ENCODE data around the gene TLK2.
A peak's percentile ranks its signal among the peaks of the same experiment; 100 is the strongest.
"Not testable (repeated sequence)": the region's sequence is repeated elsewhere in the genome, so short reads cannot be mapped to it uniquely, and the experiment has no call there.

TLK2 gene

GRCh38 chr17:62478424-62478879 lies at the start of gene TLK2:
Gene TLK2, plus strand, starts transcription at chr17:62478825. Its CDS starts 2,301 bp downstream, at chr17:62481126.
- peak; percentile 79 for DNase-seq

GRCh38 chr17:62435251-62435650 lies 43.4 kb upstream of the TLK2 start:
- DNase-seq = not testable (repeated sequence)

- DNase-seq = not testable (repeated sequence)
These were observed 37.4 kb upstream of the TLK2 start for GRCh38 chr17:62441181-62441580.

- DNase-seq = no peak
These were observed 34.6 kb upstream of the TLK2 start for GRCh38 chr17:62444063-62444462.

- not testable (repeated sequence) for DNase-seq
These were observed 32.8 kb upstream of the TLK2 start for GRCh38 chr17:62445791-62446190.

GRCh38 chr17:62452195-62452594 lies 26.4 kb upstream of the TLK2 start:
- not testable (repeated sequence) for DNase-seq

- not testable (repeated sequence) for DNase-seq
These were observed 25.6 kb upstream of the TLK2 start for GRCh38 chr17:62453041-62453440.

- not testable (repeated sequence) for DNase-seq
These were observed 25.0 kb upstream of the TLK2 start for GRCh38 chr17:62453656-62454055.

GRCh38 chr17:62454111-62454510 lies 24.5 kb upstream of the TLK2 start:
- DNase-seq = not testable (repeated sequence)

GRCh38 chr17:62456016-62456415 lies 22.6 kb upstream of the TLK2 start:
- no peak for DNase-seq

- not testable (repeated sequence) for DNase-seq
These were observed 20.1 kb upstream of the TLK2 start for GRCh38 chr17:62458483-62458882.

- not testable (repeated sequence) for DNase-seq
These were observed 14.2 kb upstream of the TLK2 start for GRCh38 chr17:62464422-62464821.

- DNase-seq = not testable (repeated sequence)
These were observed 13.4 kb upstream of the TLK2 start for GRCh38 chr17:62465271-62465670.

- peak; percentile 60 for DNase-seq
These were observed 7.8 kb upstream of the TLK2 start for GRCh38 chr17:62470666-62471379.

GRCh38 chr17:62471380-62471880 lies 7.2 kb upstream of the TLK2 start:
- DNase-seq = not testable (repeated sequence)

GRCh38 chr17:62473030-62473982 lies 5.3 kb upstream of the TLK2 start:
- DNase-seq = not testable (repeated sequence)

- DNase-seq = not testable (repeated sequence)
These were observed 1.5 kb upstream of the TLK2 start for GRCh38 chr17:62477111-62477510.

- peak; percentile 22 for DNase-seq
These were observed 762 bp upstream of the TLK2 start for GRCh38 chr17:62477718-62478408.

GRCh38 chr17:62478880-62479638 lies 434 bp downstream of the TLK2 start:
- DNase-seq = peak; percentile 22

GRCh38 chr17:62479639-62480258 lies 1.1 kb downstream of the TLK2 start:
- DNase-seq = not testable (repeated sequence)

GRCh38 chr17:62482553-62482952 lies 3.9 kb downstream of the TLK2 start:
- DNase-seq = not testable (repeated sequence)

Measured in stimulated activated CD4-positive, alpha-beta T cell treated with anti-CD3 and anti-CD28 coated beads, Interleukin-1b, Interleukin-23, amount 100 ng/mL, for 48 hours (primary cell).